ES-I3 (cell line): ENCODE data around the gene RIOK3.
"Not testable (repeated sequence)": the region's sequence is repeated elsewhere in the genome, so short reads cannot be mapped to it uniquely, and the experiment has no call there.

Experiments used
- H3K36me3 ChIP-seq: 2 replicates; pipeline ENCODE4 v1.6.1; 2013; ENCODE audit warnings: mild to moderate bottlenecking, low read length, control low read depth, moderate library complexity; ENCODE audit not compliant: insufficient read depth
- H3K4me1 ChIP-seq: 2 replicates; pipeline ENCODE4 v1.6.1; 2013; ENCODE audit warnings: mild to moderate bottlenecking, control low read depth, low read length; ENCODE audit not compliant: insufficient read depth
- H3K9ac ChIP-seq: 2 replicates; pipeline ENCODE4 v1.6.1; 2013; ENCODE audit warnings: low read depth, mild to moderate bottlenecking, low read length, moderate library complexity
- H3K9me3 ChIP-seq: 2 replicates; pipeline ENCODE4 v1.6.1; 2013; ENCODE audit warnings: mild to moderate bottlenecking, low read length, moderate library complexity; ENCODE audit not compliant: control insufficient read depth, insufficient read depth

Gene RIOK3

DNA sequence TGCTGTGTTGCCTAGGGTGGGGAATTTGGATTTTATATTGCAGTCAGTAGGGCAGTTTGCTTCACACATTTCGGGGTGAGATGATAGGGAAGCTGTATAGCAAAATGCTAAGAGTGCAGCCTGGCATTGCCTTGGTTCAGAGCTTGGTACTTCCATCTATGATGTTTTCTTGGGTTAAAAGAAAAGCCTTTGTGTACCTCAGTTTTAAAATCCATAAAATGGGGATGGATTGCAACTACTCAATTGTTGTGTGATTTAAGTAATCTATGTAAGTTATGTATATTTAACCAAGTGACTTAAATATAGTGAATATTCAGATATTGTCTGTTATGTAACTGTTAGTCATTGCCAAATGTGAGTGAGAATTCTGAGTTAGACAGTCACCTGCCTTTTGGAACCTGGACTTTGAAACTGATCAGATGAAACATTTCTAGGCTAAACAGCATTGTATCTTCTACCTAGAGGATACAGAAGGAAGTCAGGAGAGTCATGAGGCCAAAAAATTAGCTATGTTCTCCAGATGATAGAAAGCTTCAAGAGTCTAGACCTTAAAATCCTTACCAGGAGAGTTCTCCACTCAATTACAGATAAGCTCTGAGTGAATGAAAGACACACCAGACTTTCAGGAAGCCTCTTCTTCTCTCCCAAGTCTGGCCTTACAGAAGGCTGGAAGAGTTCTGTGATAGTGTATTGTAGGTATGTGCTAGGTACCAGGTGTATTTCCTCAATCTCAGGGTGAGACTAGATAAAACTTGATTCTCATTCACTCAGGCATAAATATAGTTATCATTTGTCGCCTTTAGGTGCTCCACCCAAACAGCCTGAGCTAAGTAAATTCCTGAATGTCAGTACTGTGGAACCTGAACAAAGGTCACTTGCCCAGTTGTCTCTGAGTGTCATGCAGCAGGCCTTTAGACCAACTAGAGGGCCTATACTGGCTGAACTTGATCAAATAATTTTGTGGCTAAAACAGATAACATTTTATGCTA is 7.5 kb downstream of the RIOK3 start:
- H3K4me1 ChIP-seq = no peaks in the 10 kb centered on the region
- no peaks in the 10 kb centered on the region for H3K9me3 ChIP-seq
- H3K36me3 ChIP-seq = peaks cover 8% of the 10 kb centered on the region
- H3K9ac ChIP-seq = no peak overlapping the region

DNA sequence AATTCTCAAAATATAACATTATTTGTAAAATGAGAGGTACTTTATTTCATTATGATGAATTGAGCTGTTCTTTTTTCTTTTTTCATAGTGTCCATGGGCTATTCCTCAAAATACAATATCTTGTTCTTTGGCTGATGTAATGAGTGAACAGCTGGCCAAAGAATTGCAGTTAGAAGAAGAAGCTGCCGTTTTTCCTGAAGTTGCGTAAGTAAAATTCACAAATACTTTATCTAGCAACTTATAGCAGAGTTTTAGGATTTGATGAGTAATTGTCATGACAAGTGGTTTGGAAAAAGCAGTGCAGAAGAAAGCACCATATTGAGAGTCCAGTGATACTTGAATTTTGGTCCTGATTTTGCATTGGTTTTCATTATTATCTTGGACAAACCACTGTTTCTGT is 9.8 kb downstream of the RIOK3 start:
- no peaks in the 10 kb centered on the region for H3K9me3 ChIP-seq
- H3K4me1 ChIP-seq = no peaks in the 10 kb centered on the region
- peaks cover 8% of the 10 kb centered on the region for H3K36me3 ChIP-seq
- H3K9ac ChIP-seq = no peak overlapping the region

DNA sequence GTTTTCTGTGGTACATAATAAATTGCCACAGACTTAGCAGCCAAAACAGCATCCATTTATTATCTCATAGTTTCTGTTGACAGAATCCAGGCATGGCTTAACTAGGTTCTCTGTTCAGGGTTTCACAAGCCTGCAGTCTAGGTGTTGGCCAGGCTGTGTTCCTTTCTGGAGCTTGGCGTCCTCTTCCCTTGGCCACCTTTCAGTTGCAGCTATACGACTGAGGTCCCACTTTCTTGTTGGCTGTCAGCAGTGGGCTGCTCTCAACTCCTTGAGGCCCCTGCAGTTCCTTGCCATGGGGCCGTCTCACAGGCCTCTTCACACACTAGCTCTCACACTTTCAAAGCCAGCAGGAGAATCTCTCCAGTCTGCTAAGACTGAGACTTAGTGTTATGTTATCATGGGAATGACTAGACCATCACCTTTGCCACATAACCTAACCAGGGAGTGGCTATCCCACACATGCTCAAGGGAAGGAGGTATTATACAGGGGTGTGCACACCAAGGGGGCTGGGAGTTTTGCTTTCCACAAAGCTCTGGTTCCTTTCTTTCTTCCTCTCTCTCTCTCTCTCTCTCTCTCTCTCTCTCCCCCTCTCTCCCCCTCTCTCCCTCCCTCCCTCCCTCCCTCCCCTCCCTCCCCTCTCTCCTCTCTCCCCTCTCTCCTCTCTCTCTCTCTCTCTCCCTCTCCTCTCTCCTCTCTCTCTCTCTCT is 15.8 kb downstream of the RIOK3 start:
- no peaks in the 10 kb centered on the region for H3K4me1 ChIP-seq
- peaks cover 5% of the 10 kb centered on the region for H3K36me3 ChIP-seq
- no peak overlapping the region for H3K9ac ChIP-seq
- no peaks in the 10 kb centered on the region for H3K9me3 ChIP-seq

DNA sequence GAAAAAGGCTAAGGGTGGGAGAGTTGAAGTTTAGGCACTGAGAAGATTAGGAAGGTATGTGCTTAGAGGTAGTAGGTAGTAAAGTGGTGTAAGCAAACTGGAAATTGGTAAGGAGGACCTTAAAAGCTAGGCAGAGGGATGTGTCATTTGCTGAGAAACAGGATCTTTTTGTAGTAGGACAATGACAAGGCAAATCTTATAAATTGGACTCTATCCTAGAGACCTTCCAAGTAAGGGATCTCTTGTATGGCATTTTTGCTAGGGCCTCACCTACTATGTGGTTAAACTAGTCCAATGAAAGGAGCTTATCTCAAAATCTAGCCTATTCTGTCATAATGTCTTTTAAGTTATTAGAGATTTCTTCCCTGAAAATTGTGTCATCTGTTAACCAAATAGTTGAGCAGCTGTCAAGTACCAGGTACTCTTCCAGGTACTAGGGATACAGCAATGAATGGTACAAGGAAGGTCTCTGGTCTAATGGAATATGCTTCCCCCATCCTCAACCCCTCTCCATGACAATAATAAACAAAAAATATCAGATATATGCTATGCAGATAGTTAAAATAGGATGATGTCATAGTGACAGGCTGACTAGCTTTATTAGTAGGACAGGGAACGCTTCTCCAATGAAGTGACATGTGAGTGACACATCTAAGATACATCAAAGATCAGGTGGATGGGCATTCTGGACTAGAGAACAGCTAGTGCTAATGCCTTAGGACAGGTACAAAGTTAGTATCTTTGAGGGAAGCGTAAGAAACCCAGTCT is 17.7 kb downstream of the RIOK3 start:
- H3K36me3 ChIP-seq = peaks cover 9% of the 10 kb centered on the region
- no peaks in the 10 kb centered on the region for H3K4me1 ChIP-seq
- no peaks in the 10 kb centered on the region for H3K9me3 ChIP-seq
- no peak overlapping the region for H3K9ac ChIP-seq

DNA sequence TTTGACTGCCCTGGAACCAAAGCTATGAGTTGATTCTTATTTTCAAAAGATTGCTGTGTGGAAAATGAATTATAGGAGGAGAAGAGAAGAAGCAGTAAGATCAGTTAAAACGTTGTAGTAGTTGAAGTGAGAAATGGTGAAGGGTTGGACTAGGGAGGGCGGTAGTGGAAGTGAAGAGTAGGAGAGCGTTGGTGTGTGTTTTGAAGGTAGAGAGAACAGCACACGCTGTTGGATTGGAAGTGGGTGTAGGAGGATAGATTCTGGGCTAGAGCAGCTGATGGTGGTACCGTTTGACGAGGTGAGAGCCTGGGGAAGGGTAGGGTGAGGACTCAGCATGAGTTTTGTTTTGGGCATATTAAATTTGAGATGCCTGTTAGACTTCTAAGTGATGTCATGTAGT is 18.4 kb downstream of the RIOK3 start:
- Histone ChIP-seq H3K9me3 (no peaks in the 10 kb centered on the region), H3K4me1 (no peaks in the 10 kb centered on the region), H3K9ac (no peak overlapping the region), H3K36me3 (peaks cover 15% of the 10 kb centered on the region)

DNA sequence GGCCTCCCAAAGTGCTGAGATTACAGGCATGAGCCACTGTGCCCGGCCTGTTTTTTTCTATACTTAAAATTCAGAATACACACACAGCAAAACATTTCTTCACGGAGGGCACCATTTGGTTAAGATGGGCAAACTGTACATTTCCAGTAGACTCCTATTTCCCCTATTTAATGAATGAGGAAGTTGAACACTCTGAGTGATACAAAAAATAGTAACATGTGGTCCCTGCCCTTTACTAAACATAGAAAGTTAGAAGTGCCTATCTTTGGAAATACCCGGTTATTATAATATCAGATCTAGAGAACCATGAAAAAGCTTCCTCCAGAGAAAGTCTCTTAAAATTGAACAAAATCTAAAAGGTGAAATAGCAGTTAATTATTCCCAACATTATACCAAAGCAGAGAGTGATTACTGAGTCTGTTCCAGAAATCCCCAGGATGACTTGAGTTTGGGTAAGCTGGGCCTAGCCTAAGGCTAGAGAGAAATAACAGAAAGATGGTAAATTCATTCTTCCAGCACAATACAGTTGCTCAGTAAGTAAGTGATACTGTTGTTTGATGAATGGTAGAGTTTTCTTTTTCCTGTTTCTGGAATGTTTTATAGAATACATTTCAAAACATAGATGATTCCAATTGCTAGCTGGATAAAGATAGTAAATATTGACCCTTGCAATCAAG is 26.9 kb downstream of the RIOK3 start:
- H3K9me3 ChIP-seq = no peaks in the 10 kb centered on the region
- peaks cover 25% of the 10 kb centered on the region for H3K36me3 ChIP-seq
- peaks cover 7% of the 10 kb centered on the region; the same call in 1 of the 2 replicates for H3K4me1 ChIP-seq
- no peak overlapping the region for H3K9ac ChIP-seq

DNA sequence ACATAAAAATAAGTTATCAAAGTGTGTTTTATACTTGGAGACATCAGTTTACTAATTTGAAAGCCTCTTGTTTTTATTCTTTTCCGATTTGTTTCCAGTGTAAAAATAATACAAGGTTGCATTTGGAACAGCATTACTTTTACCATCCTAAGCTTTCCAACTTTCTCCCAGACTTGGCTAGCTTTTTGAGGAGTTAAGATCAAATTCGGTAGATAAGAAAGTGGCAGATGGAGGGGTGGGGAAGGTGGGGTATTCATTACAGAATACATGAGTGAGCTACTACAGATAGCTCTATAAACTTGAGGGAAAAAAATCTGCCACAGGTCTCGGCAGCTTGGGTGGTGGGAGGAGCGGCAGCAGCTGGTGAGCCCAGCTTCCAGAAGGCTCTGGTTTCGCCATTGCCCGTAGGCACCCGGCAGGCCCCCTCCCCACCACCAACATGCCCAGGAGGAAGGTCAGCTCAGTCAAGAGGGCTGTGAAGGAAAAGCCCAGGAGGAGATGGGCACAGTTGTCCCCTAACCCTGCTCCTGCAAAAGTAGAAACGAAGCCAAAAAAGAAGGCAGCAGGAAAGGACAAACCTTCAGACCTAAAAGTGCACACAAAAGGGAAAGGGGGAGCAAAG is 31.6 kb downstream of the RIOK3 start:
- H3K9me3 ChIP-seq = no peaks in the 10 kb centered on the region
- peaks cover 17% of the 10 kb centered on the region; the same call in 1 of the 2 replicates for H3K4me1 ChIP-seq
- H3K36me3 ChIP-seq = peaks cover 9% of the 10 kb centered on the region

DNA sequence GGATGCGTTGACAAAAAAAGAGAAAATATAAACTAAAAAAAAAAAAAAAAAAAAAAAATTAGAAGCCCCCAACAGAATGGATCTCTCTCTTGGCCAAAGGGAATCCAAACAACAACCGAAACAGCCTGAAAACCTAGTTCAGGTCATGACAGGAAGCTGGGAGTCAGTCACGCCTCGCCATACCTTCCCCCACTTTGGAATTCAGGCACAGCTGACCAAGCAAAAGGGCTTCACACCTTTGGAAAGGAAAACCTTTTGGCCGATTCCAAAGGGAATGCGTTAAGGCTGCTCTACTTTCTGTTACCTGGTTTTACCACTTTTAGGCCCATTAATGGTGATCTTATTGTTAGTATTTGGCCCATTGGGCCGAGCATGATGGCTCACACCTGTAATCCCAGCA is 32.3 kb downstream of the RIOK3 start:
- H3K36me3 ChIP-seq = peaks cover 8% of the 10 kb centered on the region
- H3K9ac ChIP-seq = no peak overlapping the region
- peaks cover 17% of the 10 kb centered on the region; the same call in 1 of the 2 replicates for H3K4me1 ChIP-seq
- H3K9me3 ChIP-seq = no peaks in the 10 kb centered on the region

More for the DNA sequence above, 31.6 kb downstream of the RIOK3 start:
- no peak overlapping the region for H3K9ac ChIP-seq

DNA sequence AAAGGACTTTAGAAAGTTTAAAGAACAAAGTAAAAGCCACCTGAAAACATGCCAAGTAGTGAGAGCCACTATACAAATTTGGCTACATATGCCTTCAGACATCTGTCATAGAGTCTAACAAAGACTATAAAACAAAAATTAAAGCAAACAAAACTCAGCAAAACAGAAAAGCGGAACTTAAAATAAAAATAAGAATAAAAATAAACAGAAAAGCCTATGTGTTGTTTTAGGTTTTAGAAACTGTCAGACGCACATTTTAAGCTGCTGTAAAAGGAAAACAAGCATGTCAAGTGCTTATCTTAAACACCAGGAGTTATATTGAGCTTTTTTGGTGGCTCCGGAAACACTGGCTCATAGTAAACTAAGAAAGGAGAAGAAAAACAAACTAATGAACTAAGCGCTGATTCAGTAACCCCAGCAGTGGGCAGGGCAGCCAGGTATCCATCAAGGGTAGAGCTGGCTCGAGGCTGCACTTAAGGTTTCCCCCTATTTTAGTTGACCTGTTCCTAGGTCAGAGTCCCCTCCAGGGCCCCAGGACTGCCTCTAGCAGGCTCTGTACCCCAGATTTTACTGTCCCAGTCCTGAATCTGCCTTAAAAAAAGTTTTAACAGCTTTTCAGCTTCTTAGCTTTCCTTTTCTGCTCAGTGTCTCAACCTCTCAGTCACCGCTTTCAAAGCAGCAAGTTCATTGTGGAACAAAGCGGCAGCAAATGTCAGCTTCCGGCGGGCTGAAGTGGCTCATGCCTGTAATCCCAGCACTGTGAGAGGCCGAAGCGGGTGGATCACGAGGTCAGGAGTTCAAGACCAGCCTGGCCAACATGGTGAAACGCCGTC is 34.9 kb downstream of the RIOK3 start:
- no peaks in the 10 kb centered on the region; the same call in 1 of the 2 replicates for H3K9me3 ChIP-seq
- H3K36me3 ChIP-seq = no peaks in the 10 kb centered on the region
- no peak overlapping the region for H3K9ac ChIP-seq
- peaks cover 17% of the 10 kb centered on the region; the same call in 1 of the 2 replicates for H3K4me1 ChIP-seq

DNA sequence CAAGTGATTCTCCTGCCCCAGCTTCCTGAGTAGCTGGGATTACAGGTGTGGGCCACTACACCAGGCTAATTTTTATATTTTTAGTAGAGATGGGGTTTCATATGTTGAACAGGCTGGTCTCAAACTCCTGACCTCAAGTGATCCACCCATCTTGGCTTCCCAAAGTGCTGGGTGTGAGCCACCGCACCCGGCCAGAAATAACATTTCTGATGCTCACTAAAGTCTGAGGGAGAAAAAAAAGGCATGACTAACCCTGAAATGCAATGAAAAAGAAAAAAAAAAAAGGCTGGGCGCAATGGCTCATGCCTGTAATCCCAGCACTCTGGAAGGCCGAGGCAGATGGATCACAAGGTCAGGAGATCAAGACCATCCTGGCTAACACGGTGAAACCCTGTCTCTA is 36.5 kb downstream of the RIOK3 start:
- not testable (repeated sequence) for H3K9ac ChIP-seq, H3K36me3 ChIP-seq, H3K9me3 ChIP-seq
- peaks cover 13% of the 10 kb centered on the region; the same call in 1 of the 2 replicates for H3K4me1 ChIP-seq

DNA sequence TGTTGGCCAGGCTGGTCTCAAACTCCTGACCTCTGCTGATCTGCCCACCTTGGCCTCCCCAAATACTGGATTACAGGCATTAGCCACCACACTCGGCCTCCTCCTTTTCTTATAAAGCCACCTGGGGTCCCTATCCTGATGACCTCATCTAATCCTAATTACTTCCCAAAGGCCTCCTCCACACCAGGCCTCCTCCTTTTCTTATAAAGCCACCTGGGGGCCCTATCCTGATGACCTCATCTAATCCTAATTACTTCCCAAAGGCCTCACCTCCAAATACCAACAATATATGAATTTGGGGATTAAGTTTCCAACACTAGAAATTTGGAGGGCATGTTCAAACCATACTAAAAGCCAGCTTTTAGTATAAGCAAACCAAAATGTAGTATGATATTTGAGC is 40.6 kb downstream of the RIOK3 start:
- H3K9ac ChIP-seq = no peak overlapping the region
- peaks cover 4% of the 10 kb centered on the region; the same call in 1 of the 2 replicates for H3K4me1 ChIP-seq
- H3K9me3 ChIP-seq = no peaks in the 10 kb centered on the region; the same call in 1 of the 2 replicates
- H3K36me3 ChIP-seq = no peaks in the 10 kb centered on the region

DNA sequence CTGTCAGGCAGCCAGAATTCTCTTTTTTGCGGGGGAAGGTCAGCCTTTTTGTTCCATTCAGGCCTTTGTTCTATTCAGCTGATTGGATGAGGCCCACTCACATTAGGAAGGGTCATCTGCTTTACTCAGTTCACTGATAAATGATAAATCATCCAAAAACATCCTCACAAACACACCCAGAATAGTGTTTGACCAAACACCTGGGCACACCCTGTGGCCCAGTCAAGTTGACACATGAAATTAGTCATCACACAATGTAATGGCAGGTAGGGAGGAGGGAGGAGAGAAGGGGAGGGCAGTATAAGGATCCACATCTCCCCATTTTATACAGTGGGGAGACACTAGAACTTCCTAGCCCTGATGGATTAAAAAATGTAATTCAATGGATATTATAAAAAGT is 41.9 kb downstream of the RIOK3 start:
- Histone ChIP-seq H3K36me3 (no peaks in the 10 kb centered on the region), H3K9me3 (no peaks in the 10 kb centered on the region; the same call in 1 of the 2 replicates), H3K4me1 (peaks cover 4% of the 10 kb centered on the region; the same call in 1 of the 2 replicates), H3K9ac (no peak overlapping the region)
